Stimulated activated effector memory CD8-positive, alpha-beta T cell treated with anti-CD3 and anti-CD28 coated beads, Interleukin-12 subunit alpha, Interleukin-12 subunit beta, amount 100 ng/mL, for 72 hours (primary cell): ENCODE measurements around the gene NMRK2.
A peak's percentile ranks its signal among the peaks of the same experiment; 100 is the strongest.
"Not testable (repeated sequence)": the region's sequence is repeated elsewhere in the genome, so short reads cannot be mapped to it uniquely, and the experiment has no call there.

Experiments
- ATAC-seq: fragments of 150-1000 bp; cut with Tn5 transposase; 2 replicates; pipeline ENCODE4 v1.10.0; 2021
- DNase-seq, 2 donors: peaks; one replicate each; pipeline ENCODE4 v3.0.0; 2021 to 2022; ENCODE audit warnings: low spot score in 2 of 2
- H3K27ac Mint-ChIP-seq: one replicate; pipeline ENCODE4 v1.8.0; 2022; ENCODE audit warnings: mild to moderate bottlenecking, mixed read lengths
- H3K36me3 Mint-ChIP-seq: one replicate; pipeline ENCODE4 v1.8.0; 2022; ENCODE audit warnings: mild to moderate bottlenecking, mixed read lengths
- H3K4me1 Mint-ChIP-seq: one replicate; pipeline ENCODE4 v1.8.0; 2022; ENCODE audit warnings: mixed read lengths
- H3K4me3 Mint-ChIP-seq: one replicate; pipeline ENCODE4 v1.8.0; 2022; ENCODE audit warnings: mild to moderate bottlenecking, mixed read lengths
- H3K9me3 Mint-ChIP-seq: one replicate; pipeline ENCODE4 v1.8.0; 2022; ENCODE audit warnings: mixed read lengths

Gene NMRK2

DNA sequence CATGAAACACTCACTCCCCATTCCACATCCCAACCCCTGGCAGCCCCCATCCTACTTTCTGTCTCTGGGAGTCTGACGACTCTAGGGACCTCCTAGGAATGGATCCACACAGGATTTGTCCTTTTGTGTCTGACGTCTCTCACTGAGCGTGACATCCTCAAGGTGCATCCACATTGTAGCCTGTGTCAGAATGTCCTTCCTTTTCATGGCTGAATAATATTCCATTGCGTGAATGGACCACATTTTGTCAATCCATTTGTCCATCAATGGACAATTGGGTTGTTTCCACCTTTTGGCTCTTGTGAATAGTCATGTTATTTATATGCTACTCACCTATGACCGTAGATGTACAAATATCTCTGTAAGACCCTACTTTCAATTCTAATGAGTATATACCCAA, 16.8 kb upstream of the NMRK2 start:
- Mint-ChIP-seq H3K27ac (no peak overlapping the region), H3K9me3 (no peaks in the 10 kb centered on the region), H3K4me1 (no peaks in the 10 kb centered on the region), H3K4me3 (no peak overlapping the region), H3K36me3 (no peaks in the 10 kb centered on the region)
- no peak for ATAC-seq
- no peak for DNase-seq

DNA sequence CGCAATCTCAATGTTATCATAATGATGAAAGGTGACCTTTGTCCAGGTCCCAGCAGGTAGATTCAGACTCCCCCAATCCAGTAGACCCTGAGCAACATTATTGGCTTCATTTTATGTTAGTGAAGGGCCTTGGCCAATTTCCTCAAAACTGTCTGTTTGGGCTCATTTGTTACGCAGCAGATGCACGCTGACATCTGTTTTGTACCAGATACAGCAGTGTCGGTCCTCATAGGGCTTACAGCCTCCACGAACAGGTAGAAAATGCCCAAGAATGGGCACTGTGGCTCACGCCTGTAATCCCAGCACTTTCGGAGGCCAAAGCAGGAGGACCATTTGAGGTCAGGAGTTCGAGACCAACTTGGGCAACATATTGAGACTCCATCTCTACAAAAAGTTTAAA, 13.1 kb upstream of the NMRK2 start:
- DNase-seq (no peak), ATAC-seq (no peak)
- peaks cover 6% of the 10 kb centered on the region for H3K9me3 Mint-ChIP-seq
- no peaks in the 10 kb centered on the region for H3K36me3 Mint-ChIP-seq
- no peaks in the 10 kb centered on the region for H3K4me1 Mint-ChIP-seq
- no peak overlapping the region for H3K4me3 Mint-ChIP-seq
- no peak overlapping the region for H3K27ac Mint-ChIP-seq

DNA sequence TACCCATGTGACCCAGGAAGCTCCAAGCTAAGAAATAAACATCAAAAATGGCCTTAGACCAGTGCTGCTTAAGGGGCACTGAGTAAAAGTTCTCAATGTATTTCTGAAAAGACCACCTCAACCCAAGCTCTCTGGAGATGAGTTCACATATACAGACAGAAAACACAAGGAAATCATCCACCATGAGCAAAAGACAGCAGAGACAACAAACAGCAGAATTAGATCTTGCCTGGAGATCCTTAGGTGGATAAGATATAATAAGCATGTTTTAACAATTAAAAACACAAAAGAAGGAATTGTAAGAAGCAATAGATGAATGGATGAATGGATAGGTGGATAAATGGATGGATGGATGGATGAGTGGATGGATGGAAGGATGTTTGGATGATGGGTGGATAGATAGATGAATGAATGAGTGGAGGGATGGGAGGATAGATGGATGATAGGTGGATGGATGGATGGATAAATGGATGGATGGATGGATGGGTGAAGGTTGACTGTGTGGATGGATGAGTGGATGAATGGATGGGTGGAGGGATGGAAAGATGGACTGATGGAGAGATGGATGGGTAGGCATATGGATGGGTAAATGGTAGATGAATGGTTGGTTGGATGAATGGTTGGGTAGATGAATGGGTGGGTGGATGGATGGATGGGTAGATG, 9.6 kb upstream of the NMRK2 start:
- DNase-seq (no peak), ATAC-seq (no peak)
- Mint-ChIP-seq H3K4me3 (no peak overlapping the region), H3K4me1 (no peaks in the 10 kb centered on the region), H3K9me3 (peaks cover 6% of the 10 kb centered on the region), H3K36me3 (no peaks in the 10 kb centered on the region), H3K27ac (no peak overlapping the region)

DNA sequence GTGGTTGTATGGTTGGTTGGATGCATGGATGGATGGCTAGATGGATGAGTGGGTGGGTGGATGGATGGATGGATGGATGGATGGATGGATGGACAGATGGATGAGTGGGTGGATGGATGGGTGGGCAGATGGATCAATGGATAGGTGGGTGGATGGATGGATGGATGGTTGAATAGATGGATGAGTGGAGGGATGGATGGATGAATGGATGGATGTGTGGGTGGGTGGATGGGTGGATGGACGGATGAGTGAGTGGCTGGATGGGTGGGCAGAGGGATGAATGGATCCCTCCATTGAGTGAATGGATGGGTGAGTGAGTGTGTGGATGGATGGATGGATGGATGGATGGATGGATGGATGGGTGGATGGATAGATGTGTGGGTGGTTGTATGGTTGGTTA, 9.0 kb upstream of the NMRK2 start:
- Mint-ChIP-seq H3K36me3 (no peaks in the 10 kb centered on the region), H3K27ac (no peak overlapping the region), H3K4me3 (no peak overlapping the region), H3K9me3 (peaks cover 6% of the 10 kb centered on the region), H3K4me1 (no peaks in the 10 kb centered on the region)
- ATAC-seq (no peak), DNase-seq (no peak)

DNA sequence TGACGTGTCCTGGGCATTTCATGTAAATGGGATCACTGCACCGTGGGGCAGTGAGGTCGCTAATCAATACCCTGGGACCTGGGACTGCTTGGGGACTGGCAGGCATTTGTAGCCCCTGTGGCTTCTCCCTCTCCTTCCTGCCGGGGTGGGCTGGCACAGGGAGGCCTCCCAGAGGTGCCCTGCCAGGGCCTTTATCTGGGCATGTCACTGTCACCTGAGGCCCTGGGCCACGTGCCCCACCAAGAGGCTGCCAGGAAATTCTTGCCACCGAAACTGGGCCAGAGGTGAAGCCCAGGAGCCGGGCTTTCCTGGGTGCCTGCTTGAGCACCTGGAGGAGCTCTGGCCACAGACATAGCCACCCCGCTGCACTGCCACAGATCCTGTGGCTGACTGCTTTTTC, 1.8 kb upstream of the NMRK2 start:
- no peak for ATAC-seq
- Mint-ChIP-seq H3K4me3 (no peak overlapping the region), H3K4me1 (no peaks in the 10 kb centered on the region), H3K27ac (no peak overlapping the region), H3K9me3 (no peaks in the 10 kb centered on the region), H3K36me3 (no peaks in the 10 kb centered on the region)
- DNase-seq, result no peak

DNA sequence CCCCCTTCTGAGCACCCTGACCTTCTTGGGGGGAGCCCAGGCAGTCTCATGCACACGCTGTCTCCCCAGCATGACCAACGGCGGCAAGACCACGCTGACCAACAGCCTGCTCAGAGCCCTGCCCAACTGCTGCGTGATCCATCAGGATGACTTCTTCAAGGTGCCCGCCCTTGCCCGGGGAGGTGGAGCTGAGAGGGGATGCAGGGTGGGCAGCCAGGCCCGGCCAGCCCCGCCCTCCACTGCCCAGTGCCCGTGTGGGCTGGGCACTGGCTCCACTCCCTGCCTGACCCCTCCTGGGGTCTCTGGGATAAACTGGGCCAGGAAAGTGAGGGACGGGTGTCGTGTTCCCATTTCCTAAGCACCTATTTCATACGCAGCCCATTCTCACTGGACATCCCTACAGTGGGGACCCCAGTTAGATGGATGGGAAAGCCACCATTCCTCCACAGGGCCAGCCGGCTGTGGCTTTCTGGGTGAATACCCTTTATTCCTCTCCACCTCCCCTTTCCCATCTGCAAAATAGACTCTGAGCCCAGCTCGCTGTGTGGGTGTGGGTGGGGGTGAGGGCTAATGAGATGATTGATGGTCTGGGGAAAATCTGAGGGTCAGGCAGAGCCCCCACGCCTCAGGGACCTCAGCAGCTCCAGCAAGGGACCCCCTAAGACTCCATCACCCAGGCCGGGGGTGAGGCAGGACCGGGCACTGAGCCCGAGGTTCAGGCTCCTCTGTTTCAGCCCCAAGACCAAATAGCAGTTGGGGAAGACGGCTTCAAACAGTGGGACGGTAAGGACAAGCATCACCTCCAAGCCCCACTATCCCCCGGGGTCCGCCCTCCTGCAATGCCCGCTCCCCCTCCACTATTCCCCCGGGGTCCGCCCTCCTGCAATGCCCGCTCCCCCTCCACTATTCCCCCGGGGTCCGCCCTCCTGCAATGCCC, 3.9 kb downstream of the NMRK2 start:
- no peaks in the 10 kb centered on the region for H3K9me3 Mint-ChIP-seq
- H3K27ac Mint-ChIP-seq, result no peak overlapping the region
- DNase-seq, result no peak
- no peaks in the 10 kb centered on the region for H3K4me1 Mint-ChIP-seq
- ATAC-seq, result peak; percentile 19
- H3K36me3 Mint-ChIP-seq, result no peaks in the 10 kb centered on the region
- no peak overlapping the region for H3K4me3 Mint-ChIP-seq

DNA sequence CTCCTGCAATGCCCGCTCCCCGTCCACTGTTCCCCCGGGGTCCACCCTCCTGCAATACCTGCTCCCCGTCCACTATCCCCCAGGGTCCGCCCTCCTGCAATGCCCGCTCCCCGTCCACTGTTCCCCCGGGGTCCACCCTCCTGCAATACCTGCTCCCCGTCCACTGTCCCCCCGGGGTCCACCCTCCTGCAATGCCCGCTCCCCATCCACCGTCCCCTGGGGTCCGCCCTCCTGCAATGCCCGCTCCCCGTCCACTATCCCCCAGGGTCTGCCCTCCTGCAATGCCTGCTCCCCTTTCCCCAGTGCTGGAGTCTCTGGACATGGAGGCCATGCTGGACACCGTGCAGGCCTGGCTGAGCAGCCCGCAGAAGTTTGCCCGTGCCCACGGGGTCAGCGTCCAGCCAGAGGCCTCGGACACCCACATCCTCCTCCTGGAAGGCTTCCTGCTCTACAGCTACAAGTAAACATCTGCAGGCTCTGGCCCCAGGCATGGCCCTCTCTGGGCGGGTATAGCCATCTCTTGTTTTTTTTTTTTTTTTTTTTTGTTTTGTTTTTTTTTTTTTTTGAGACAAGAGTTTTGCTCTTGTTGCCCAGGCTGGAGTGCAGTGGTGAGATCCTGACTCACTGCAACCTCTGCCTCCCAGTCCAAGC, 5.6 kb downstream of the NMRK2 start:
- DNase-seq, H3K36me3 Mint-ChIP-seq, H3K9me3 Mint-ChIP-seq, H3K4me3 Mint-ChIP-seq, H3K4me1 Mint-ChIP-seq, ATAC-seq, H3K27ac Mint-ChIP-seq: not testable (repeated sequence)

DNA sequence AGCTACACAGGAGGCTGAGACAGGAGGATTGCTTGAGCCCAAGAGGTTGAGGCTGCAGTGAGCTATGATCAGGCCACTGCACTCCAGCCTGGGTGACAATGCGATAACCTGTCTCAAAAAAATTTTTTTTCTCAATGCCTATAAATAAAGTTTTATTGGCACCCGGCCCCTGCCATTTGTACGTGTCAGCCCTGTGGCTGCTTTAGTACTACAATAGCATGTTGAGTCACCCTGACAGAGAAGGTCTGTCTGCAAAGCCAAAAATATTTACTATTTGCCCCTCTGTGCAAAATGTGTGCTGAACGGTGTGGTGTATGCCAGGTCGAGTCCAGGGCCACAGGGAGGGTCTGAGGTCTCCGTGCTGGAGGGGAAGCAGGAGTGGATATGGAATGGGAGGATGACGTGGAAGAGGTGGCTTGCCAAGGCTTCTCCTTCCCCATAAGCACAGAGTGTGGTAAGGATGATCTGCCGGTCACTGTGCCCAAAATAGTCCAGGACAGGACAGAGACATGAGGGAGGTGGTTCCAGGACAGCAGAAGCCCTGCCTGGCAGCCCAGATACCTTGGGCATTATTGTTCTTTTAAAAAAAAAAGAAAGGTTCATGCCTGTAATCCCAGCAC, 10.0 kb downstream of the NMRK2 start:
- DNase-seq (no peak), ATAC-seq (no peak)
- H3K4me1 Mint-ChIP-seq, result no peaks in the 10 kb centered on the region
- no peak overlapping the region for H3K4me3 Mint-ChIP-seq
- no peak overlapping the region for H3K27ac Mint-ChIP-seq
- H3K9me3 Mint-ChIP-seq, result no peaks in the 10 kb centered on the region
- no peaks in the 10 kb centered on the region for H3K36me3 Mint-ChIP-seq

DNA sequence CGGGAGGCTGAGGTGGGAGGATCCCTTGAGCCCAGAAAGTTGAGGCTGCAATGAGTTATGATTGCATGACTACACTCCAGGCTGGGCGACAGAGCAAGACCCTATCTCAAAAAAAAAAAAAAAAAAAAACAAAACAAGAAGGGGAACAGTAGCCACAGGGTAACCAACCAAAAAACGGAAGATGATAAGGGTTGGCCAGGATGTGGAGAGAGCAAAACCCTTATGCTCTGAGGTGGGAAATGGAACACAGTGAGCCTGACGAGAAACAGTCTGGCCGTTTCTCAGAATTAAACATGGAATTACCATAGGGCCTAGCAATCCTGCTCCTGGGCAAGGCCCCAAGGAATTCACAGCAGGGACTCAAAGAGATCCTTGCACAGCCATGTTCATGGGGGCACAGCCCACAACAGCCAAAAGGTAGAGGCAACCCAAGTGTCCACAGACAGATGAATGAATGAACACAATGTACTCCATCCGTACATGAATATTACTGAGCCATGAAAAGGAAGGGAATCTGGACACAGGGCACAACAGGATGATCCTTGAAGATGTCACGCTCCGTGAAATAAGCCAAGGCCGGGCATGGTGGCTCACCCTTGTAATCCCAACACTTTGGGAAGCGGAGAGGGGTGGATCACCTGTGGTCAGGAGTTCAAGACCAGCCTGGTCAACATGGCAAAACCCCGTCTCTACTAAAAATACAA, 11.3 kb downstream of the NMRK2 start:
- Mint-ChIP-seq H3K27ac (no peak overlapping the region), H3K4me1 (no peaks in the 10 kb centered on the region), H3K9me3 (no peaks in the 10 kb centered on the region), H3K4me3 (no peak overlapping the region), H3K36me3 (no peaks in the 10 kb centered on the region)
- ATAC-seq, result peak; percentile 36
- no peak for DNase-seq

DNA sequence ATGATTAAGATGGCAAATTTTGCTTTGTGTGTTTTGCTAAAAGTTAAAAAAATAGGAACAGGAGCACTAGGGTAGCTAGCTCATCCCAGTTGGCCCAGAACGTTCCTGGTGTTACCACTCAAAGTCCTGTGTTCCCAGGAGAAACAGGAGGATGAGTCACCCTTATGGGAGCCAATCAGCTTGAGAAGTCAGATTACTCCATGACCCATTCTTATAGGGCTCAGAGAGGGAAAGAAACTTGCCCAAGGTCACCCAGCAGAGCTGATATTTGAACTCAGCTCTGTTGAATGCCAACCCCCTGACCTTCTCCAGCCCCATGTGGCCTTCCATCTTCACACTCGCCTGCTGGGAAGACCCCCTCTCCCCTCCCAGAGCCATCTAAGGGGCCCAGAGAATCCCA, 13.0 kb downstream of the NMRK2 start:
- H3K4me3 Mint-ChIP-seq, result no peak overlapping the region
- no peaks in the 10 kb centered on the region for H3K4me1 Mint-ChIP-seq

DNA sequence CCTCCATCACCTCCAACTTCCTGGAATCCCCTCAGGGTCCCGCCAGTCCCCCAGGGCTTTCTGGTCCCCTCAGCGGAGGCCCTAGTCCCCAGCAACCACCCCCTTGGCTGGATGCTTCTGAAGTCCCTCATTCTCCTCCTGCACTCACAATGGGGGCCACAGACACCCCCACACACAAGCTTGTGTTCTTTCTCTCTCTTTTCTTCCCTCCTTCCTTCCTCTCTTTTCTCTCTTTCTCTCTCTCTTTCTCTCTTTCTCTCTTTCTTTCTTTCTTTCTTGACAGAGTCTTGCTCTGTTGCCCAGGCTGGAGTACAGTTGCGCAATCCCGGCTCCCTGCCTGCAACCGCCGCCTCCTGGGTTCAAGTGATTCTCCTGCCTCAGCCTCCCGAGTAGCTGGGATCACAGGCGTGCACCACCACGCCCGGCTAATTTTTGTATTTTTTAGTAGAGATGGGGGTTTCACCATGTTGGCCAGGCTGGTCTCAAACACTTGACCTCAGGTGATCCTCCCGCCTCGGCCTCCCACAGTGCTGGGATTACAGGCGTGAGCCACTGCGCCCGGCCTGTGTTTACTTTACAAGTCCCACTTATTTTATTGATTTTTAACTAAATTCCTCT, 14.6 kb downstream of the NMRK2 start:
- DNase-seq, ATAC-seq, H3K4me3 Mint-ChIP-seq, H3K4me1 Mint-ChIP-seq, H3K9me3 Mint-ChIP-seq, H3K27ac Mint-ChIP-seq, H3K36me3 Mint-ChIP-seq: not testable (repeated sequence)

More for the DNA sequence above, 13.0 kb downstream of the NMRK2 start:
- Mint-ChIP-seq H3K9me3 (no peaks in the 10 kb centered on the region), H3K36me3 (no peaks in the 10 kb centered on the region), H3K27ac (no peak overlapping the region)
- no peak for ATAC-seq
- no peak for DNase-seq

DNA sequence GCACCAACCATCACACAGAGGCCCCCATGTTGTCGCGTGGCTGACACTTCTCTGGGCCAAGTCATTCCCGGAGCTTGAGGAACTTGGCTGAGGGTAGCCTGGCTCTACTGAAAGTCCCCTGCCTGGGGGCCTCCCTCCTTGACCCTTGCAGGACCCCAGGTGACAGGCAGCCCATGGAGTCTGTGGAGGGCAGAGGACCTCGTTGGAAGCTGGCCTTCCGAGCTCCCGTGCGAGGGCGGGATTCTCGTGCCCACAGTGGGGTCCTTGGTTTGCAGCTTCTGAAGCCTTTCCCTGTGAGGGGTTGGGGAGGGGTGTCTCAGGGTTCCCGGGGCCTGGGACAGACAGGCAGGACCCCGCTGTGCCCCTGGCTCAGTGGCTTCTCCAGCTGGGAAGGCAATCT, 16.4 kb downstream of the NMRK2 start:
- H3K36me3 Mint-ChIP-seq, result no peaks in the 10 kb centered on the region
- H3K4me1 Mint-ChIP-seq, result peaks cover 13% of the 10 kb centered on the region
- no peak overlapping the region for H3K27ac Mint-ChIP-seq
- no peaks in the 10 kb centered on the region for H3K9me3 Mint-ChIP-seq
- ATAC-seq (no peak), DNase-seq (no peak)
- no peak overlapping the region for H3K4me3 Mint-ChIP-seq

DNA sequence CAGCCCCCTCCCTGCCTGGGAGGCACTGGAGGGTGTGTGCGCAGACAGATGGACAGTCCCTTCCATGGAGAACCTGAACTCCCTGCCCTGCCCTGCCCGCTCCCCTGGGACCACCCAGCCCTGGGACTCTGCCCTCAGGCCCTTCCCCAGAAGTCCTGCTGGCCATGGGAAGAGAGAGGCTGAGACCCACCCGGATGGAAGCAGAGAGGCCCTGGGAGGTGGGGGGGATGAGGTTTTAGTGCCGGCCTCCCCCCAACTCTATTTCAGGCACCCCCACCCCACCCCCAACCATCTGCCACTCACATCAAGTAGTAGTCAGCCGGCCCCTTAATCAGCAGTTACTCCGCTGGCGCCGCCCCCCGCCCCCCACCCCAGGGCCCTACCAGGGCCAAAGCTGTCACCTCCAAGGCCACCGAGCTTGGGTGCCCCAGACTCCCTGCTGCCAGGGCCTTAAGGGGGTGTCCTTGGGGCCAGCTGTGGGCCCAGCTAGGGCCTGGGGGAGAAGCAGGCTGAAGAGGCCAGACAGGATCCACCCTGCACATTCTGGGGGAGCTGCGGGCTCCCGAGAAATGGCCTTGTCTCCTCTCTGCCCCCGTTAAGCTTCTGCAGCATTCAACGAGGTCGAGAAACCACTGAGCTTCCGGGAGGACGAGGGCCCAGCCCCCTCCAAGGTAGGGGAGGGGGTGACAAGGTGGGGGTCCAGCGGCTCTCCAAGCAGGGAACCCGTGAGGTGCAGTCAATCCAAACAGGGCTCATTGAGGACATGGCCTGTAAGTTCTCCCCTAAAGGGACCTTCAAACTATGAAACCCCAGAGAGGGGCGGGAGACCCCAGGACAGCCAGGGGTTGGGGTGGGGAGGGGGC, 17.4 kb downstream of the NMRK2 start:
- no peak overlapping the region for H3K27ac Mint-ChIP-seq
- H3K4me3 Mint-ChIP-seq, result peak overlapping the region; percentile 50
- peaks cover 13% of the 10 kb centered on the region for H3K4me1 Mint-ChIP-seq
- DNase-seq (no peak), ATAC-seq (no peak)
- no peaks in the 10 kb centered on the region for H3K36me3 Mint-ChIP-seq
- H3K9me3 Mint-ChIP-seq, result no peaks in the 10 kb centered on the region
